GM19238 (cell line): ENCODE data around the gene TNFSF4.
"Not testable (repeated sequence)": the region's sequence is repeated elsewhere in the genome, so short reads cannot be mapped to it uniquely, and the experiment has no call there.

Experiments
- DNase-seq: peaks from one replicate; pipeline ENCODE4 v3.0.0; 2011; ENCODE audit warnings: low spot score; ENCODE audit not compliant: insufficient read length

Gene TNFSF4, protein sequence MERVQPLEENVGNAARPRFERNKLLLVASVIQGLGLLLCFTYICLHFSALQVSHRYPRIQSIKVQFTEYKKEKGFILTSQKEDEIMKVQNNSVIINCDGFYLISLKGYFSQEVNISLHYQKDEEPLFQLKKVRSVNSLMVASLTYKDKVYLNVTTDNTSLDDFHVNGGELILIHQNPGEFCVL

DNA sequence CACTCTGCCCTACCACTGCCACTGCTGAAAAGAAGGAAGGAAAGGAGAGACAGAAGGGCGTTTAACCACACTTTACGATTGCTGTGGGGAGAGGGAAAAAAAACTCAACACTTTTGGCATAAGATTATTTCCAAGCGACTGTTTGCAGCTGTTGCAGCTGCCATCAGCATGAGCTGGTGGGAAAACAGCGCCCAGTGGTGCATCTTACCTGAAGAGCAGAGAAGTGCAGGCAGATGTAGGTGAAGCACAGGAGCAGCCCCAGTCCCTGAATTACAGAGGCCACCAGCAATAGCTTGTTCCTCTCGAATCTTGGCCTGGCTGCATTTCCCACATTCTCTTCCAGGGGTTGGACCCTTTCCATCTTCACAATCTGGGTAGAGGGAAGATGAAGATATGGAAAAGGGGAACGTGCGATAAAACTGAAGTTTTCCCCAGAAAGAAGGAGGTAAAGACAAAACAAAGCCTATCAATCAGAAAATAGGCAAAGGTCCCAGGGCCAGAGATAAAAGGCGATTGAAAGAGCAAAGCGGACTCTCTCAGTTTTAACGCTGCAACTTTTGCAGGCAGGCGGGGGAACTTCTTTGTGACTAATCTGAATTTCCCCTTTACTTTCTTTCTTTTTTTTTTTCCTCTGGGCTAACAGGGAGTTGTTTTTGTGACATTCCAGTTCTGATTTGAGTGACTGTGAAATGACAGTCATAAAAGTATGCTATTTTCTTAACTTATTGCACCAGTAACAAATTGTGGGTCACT is at the start of gene TNFSF4:
Gene TNFSF4, minus strand, starts transcription at position 516 of the 753 bp plus-strand sequence. Its CDS starts 155 bp downstream, at position 361.
- no peak for DNase-seq

DNA sequence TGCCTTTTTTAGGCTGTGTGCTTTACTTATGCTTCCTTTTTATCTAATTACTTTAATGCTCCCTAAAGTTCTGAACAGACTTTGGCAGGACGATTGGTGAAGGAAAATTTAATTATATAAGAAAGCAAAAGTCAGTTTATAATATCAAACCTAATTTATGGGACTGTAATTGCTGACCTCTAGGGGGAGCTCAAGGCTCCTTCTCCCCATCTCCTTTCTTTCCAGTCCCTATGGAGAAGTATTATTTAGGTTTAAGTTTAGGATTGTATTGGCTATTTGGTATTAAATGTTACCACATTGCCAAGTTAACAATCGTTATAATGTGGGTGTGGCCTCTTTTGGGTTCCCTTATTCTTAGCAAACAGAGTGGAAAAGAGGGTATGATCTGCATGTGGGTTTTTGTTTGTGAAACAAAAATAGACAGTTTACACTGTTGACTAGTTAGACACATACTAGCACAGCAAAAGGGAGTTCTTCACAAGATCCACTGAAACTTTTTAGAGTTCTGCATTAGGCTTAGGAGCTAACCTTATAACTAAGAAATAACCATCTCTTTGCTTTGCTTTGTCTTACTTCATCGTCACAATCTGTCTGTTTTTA is 48.2 kb upstream of the TNFSF4 start:
- no peak for DNase-seq

DNA sequence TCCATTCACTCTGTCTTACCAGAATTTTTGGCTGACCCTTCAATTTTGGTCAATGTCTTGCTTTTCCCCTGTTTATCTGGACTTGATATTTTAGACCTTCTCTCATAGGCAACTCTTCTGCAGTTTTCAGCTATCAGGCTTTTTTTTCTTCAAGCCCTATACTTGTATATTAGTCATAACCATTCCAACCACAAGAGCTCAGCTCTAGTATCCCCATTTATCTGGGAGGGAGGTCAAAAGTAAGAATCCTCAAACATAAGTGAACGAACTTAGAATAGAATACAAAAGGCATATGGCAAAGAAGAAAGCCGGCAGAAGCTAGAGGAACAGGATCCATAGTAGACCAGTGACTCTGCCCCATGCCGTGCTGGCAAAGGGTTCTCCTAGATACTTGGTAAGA is 45.9 kb upstream of the TNFSF4 start:
- DNase-seq = no peak

DNA sequence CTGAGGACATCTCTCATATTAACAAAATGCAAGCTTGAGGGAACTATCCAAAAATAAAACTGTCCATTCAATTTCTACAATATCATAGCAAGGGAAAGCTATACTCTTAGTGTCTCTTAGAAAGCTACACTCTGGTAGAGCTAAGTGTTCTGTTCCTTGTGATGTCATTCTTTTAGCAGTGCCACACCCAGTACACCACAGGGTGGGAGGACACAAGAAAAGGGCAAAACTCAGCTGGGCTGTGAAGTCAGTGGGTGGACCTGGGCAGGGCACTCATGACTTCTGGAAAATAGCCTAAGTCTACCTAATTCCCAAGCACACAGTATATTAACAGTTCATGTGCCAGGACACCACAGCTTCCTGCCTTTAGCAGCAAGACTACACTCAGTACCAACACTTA is 42.2 kb upstream of the TNFSF4 start:
- no peak for DNase-seq

DNA sequence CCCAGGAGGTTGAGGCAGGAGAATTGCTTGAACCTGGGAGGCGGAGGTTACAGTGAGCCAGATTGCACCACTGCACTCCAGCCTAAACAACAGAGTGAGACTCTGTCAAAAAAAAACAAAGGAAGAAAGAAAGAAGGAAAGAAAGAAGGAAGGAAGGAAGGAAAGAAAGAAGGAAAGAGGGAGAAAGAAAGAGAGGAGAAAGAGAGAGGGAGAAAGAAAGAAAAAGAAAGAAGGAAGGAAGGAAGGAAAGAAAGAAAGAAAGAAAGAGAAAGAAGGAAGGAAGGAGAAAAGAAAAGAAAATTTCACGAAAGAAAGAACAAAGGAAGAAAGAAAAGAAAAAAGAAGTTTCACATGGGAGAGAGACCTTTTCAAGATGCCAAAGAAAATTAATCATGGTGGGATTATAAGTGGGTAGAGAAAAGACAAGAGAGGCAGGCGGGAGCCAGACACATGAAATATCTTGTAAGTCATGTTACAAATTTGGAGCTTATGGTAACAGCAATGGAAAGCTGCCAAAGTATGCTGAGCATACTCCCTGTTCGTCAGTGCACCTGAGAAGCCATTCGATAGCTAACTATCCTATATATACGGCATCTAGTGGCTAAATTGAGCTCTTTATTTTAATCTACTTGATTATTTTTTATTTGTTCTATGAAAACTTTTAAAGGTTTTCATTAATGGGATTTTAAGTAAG is 41.3 kb upstream of the TNFSF4 start:
- DNase-seq = no peak

DNA sequence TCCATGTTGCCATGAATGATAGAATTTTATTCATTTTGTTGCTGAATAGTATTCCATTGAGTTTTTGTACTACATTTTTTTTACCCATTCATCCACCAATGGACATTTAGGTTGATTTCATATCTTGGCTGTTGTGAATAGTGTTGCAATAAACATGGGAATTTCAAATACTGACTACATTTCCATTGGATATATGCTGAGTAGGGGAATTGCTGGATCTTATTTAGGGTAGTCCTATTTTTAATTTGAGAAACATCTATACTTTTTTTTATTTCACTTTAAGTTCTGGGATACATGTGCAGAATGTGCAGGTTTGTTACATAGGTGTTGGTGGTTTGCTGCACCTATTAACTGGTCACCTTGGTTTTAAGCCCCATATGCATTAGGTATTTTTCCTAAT is 38.8 kb upstream of the TNFSF4 start:
- no peak for DNase-seq

DNA sequence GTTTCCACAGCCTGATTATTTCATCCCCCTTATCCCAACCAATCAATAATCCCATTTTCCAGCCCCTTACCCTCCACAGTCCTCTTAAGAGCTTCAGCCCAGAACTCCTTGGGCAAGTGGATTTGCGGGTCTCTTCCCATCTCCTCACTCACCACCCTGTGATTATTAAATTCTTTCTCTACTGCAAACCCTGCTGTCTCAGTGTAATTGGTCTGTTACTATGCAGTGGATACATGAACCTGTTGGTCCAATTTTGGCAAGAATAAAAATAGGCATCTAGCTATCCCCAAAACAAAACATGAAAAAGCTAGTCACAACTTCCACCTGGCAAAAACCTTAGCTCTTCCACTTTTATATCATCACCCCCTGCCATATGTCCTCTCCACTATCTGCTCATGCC is 36.2 kb upstream of the TNFSF4 start:
- no peak for DNase-seq

DNA sequence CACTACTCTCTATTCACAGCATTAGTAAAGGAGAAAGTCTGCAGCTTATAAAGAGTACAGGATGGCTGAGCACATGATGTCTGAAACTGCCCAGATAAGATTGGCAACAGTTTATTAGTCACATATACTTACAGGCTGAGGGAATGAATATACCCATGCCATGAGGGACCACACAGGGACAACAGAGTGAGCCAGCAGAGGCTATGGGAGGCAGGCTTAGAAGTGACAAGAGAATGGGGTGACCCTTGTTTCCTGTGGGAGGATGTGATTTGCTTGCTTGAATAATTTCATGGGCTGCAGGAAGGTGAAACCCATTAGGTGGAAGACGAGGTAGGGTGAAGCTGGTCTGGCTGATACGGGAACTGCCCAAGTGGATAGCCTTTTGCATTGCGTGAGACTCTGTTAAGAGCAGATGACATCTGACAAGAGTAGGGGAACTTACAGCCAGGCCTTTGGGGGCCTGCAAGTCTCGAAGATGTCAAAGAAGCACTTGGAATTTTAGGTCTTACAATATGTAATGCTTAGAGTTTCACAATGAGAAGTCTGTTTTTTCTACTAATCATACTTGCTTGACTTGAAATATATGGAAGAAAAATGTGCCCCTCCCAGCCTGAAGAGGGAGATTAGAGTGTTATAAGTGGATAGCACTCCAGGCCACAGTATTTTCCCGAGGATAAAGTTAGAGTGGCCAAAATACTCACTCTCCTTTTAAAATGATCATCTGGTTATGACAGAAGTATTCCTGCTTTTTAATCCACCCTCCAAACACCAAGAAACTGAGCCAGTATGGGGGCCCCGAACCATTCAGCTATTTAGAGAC is 34.6 kb upstream of the TNFSF4 start:
- DNase-seq = no peak

DNA sequence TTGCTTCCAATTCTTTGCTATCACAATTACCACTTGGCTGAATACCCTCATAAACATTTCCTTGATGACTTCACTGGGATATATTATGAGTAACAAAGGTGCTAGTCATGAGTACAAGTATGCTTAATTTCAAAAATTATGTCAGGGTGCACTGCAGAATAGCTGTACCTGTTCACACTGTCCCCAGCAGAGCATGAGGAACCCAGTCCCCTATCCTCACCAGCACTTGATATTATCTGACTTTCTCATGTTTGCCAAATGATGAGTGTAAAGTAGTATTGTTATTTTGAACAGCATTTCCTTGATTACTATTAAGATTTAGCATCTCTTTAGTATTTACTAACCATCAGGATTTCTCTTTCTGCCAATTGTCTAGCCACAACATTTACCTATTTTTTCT is 33.5 kb upstream of the TNFSF4 start:
- no peak for DNase-seq

DNA sequence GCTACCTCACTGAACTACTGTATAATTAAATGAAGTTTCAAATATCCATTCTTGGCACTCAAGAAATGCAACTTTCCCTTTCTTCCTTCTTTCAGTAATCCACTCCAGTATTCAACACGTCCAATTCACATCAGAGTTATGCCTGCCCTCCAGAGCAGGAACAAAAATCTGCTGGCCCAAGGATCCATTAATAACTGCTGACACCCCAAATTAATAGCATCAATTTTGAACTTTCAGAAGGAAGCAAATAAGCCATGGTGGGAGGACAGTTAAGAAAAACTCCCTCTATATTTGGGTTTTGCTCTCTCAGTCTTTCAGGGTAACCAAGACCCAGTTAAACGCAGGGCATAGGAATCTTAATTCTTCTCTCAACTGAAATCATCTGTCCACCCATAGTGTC is 31.9 kb upstream of the TNFSF4 start:
- DNase-seq = no peak

DNA sequence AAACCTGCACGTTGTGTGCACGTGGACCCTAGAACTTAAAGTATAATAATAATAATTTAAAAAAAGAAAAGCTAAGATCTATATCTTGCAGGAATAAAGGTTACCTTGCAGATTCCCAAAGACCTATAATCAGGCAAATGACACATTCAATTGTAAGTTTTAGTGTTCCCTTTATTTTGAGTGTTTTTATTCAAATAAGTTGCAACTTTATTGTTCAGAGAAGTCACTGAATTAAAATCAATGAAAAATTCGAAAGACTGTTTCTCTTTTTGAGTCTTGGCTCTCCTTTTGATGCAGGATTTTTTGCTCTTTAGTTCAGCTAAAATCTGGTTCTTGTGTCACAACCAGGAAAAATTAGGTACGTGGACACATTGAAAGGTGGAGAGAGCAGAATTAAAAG is 27.8 kb upstream of the TNFSF4 start:
- no peak for DNase-seq

DNA sequence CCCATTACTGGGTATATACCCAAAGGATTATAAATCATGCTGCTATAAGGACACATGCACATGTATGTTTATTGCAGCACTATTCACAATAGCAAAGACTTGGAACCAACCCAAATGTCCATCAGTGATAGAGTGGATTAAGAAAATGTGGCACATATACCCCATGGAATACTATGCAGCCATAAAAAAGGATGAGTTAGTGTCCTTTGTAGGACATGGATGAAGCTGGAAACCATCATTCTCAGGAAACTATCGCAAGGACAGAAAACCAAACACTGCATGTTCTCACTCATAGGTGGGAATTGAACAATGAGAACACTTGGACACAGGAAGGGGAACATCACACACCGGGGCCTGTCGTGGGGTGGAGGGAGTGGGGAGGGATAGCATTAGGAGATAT is 27.3 kb upstream of the TNFSF4 start:
- DNase-seq = not testable (repeated sequence)

DNA sequence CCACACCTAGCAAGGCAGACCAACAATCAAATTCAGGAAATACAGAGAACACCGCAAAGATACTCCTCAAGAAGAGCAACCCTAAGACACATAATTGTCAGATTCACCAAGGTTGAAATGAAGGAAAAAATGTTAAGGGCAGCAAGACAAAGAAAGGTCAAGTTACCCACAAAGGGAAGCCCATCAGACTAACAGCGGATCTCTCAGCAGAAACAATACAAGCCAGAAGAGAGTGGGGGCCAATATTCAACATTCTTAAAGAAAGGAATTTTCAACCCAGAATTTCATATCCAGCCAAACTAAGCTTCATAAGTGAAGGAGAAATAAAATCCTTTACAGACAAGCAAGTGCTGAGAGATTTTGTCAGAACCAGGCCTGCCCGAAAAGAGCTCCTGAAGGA is 21.9 kb upstream of the TNFSF4 start:
- DNase-seq = not testable (repeated sequence)

DNA sequence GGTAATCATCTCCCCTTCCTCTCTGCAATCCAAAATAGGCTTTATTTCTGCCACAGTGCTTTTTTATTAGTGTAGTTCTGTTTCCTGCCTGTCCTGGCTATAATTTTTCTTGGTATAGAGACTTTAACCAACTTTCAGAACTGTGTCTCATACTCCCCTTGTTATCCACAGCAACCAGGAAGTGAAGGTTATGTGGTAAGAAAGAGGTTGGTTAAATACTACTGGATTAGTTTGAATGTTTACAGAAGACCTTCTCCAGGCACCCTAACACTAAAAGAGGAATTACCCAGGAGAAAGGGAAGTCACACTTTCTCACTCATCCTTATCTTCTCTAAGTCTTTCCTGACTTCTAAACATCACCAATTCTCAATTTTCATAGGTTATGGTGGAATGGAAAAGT is 17.8 kb upstream of the TNFSF4 start:
- no peak for DNase-seq

DNA sequence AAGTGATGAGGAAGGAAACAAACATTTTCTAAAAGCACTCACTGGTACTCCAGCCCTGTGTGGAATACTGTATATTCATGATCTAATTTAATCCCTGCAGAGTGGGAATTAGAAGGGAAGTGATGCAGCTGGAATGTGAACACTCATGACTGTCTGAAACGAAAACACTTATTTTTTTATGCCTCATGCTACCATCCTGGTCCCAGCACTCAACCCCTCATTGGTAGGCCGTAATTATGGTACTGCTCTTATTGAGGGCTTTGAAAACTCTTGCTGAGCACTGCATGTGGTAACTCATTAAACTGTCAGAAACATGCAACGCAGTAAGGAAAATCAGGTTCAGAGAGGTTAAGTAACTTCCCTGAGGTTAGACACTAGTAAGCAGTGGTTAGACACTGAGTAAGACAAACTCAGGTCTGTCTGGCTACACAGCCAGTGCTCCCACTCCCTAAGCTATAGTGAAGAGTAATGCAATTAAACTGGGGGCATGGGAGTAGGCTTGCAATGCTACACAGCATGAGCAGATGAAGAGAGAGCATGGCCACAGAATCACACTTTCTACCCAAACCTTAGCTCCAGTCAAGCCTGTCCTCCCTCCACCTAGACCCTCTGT is 17.3 kb upstream of the TNFSF4 start:
- no peak for DNase-seq

DNA sequence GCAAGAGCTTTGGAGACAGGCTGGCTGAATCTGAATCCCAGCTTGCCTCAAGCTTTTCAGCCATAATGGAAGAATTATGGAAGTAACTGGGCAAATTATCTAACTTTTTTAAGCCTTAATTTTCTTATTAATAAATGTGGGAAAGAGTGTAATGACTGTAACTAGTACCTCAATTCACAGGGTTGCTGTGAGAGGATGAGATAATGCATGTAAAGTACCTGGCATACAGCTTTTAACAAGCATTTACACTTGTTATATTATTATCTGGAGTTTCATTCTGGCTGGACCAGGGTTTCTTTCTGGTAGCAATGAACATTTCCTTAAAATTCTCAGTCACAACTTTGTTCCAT is 15.9 kb upstream of the TNFSF4 start:
- DNase-seq = no peak

DNA sequence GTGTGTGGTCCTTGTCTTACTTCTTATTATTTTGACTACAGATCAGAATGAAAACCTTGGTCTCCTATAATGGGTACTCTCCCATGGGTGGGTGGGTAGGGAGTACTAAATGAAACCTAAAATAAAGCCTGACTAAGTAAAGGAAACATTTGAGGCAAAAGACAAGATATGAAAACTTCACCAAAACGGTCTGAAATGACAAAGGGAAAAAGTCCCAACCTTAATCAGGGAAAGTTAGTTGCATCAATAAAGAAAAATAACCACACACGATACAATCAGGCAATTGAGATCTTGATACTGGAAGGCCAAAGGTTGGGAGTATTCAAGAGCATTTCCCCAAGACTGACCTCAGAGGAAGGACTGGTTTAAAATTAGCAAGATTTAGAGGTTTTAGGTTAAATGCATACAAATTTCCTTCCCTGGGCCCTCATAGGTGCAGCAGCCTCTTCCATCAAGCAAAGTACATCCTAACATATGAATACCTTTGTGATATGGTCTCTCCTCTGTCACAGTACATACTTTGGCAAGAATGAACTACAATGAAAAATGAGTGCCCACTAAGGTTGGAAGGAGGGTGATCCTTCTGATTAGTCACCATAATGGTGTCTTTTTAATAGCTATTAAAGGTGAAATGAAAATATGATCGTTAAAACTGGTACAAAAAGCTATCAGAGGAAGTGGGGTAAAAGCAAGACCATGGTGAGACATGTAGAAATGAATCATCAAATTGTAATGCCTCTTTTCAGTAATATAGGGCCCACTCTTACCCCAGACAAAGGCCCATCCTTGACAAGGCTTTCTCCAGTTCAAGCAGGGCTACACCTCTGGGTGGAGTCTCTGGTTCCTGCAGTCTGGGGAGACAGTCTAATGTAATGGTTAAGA is 15.3 kb upstream of the TNFSF4 start:
- no peak for DNase-seq

DNA sequence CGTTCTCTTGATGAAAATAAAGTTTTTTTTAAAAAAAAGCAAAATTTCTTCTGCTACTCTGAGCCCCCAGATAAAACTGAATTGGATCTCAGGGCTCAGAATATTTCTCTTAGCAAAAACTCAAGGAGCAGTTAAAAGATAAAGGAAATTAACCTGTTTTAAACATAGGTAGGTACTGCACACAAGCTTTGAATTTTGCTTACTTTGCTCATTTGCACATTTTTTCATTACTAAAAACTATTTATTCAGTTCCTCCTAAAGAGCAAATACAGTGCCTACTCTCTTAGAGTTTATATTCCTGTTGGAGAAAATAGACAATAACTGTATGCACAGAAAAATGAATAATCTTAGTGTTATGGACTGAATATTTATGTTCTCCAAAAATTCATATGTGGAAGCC is 13.0 kb upstream of the TNFSF4 start:
- DNase-seq = no peak

DNA sequence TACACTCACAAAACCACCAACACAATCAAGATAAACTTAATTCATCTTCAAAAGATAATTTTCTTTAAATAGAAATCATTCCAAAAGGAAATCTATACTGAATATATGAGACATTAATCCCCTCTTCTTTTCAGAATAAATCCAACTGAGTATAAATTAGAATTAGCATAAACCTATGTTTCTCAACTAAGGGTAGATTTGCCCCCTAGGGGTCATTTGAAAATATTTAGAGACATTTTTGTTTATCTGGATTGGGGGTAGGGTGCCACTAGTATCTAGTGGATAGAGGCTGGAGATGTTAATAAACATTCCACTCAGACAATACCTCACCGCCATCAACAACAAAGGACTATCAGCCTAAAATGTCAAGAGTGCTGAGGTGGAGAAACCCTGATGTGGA is 6.5 kb upstream of the TNFSF4 start:
- DNase-seq = no peak

DNA sequence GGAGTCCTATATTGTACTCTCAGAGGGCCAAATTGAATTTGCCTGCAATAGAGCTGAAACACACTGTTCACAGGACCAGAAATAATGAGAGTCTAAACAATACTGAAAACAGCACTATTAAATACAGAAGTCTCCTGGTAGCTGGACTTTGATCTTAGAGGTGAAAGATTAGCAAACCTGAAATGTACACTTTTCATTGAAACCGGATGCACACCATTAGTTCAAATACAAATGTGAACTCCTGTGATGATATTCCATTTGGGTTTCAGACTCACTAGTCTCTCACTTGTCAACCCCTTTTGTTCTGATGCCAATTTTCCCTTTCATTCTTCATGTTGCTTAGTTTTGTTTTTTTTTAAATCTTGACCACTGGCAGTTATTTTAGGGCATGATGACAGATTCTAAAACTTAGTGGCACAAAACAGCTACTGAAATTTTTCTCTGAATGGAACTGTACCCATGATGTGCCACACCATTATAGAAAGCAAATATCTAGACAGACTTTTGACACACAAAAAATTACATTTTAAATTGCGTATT is 5.9 kb upstream of the TNFSF4 start:
- DNase-seq = no peak
